ENCODE measurements around the gene PSTPIP2.

DNA sequence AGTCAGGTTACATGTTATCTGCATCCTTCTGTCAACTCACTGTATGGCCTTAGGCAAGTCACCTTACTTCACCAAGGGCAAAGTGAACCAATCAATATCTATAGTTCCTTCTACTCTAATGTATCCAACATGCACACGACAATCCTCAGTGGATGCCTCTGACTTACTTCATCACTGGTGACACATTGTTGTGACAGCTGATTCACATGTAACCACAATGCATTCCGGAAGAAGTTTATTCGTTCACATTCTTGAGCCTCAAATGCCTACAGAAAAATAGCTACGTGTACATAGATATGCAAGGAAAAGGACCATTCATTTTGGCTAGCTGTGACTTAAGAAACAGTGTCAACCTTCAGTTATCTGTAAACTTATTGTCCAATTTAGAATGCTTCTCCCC is 78.6 kb downstream of the PSTPIP2 start:
- TF ChIP-seq EZH2phosphoT487 (IDR thresholded peaks at IDR 0.05; ENCODE audit: insufficient read depth, low read depth) (no peak), EZH2 (IDR thresholded peaks at IDR 0.05; ENCODE audit: insufficient read depth, poor library complexity, severe bottlenecking) (no peak)
